ENCODE measurements around the gene LKAAEAR1.

LKAAEAR1 gene

DNA sequence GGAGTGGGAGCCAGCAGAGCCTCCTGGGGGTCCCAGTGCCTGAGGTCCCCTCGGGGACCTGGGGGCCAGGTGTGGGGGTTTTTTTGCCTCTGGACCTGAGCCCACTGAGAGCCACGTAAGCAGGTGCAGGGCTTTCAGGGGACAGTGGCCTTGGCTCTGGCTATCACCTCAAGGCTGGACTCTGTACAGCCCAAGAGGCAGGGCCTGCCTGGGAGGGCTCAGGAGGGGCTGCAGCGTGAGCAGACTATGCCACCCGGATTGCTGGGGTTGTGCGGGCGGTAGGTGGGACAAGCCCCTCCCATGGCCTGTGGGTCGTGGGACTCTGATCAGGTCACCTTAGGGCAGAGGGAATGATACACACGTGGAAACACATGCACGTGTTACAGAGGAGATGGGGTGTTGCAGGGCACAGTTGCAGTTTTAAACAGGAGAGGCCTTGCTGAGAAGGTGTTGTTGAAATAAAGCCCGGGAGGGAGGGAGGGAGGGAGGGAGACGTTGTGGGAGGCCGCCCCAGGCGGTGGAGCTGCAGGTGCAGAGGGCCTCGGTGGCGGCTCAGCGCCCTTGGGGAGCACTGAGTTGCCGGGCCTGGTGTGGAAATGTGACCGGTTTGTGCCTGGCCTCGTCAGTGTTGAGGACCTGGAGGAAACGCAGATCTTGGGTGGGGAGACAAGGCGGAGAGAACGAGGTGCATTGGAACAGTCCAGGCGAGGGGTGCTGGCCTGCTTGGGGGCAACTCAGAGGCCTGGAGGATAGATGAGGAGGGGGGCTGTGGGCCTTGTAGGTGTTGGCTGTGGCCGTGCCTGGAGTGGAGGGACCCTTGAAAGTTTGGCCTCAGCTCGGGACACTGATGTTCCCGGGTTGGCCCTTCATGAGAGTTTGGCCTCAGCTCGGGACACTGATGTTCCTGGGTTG, 18.9 kb downstream of the LKAAEAR1 start:
- DNase-seq = no peak

DNA sequence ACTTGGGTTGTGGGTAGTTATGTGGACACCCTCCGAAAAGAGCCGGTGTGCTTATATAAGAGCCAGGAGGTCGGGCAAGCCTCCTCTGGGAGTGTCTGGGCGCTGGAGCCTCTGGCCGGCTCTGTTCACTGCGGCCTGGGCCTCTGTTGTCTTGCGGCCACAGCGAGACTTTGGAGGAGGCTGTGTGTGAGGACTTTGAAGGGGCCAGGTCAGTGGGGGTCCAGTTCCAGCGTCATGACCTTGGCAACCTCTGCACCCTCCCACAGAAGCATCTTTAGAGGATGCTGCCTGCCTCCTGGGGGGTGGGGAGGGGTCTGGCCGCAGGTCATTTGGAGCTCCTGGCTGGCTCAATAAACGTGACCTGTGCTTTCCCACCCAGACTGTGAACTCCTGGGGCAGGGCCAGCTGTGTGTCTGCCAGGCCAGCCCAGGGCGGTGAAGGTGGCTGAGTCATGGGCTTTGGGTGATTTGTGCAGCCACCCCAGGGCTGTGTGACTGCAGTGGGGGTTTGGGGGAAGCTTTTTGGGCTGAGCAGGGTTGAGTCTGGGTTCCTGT, 20.0 kb downstream of the LKAAEAR1 start:
- no peak for DNase-seq

DNA sequence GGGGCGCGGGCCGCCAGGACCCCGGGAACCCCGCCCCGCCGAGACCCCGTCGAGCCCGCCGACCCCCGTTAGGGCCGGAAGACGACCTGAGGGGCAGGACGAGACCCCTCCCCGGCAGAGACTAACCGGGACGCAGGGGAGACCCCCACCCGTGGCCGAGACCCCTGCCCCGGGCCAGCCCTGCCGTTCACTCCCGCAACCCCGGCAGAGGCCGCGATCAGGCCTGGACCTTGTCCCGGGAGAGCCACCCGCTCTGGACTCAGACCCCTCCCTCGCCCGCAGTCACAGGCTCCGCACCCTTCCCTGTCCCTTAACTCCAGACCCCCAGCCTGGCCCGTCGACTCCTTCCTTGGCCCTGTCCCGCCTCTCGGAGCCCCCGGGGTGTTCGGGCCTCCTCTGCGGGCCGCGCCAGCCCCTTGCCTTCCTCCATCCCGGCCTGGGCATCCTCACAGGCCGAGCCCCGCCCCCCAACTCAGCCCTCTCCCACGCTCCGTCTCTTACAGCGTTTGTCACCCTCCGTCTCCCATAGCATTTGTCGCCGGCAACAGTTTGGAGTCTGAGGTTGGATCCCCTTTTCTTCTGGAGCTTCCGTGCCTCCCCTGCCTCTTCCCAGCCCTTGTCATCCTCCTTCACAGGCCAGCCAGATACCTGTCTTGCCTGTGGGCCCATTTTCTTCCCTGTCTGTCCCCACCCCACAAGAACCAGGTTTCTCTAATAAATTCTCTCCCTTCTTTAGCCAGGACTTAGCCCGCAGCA, 20.6 kb downstream of the LKAAEAR1 start:
- DNase-seq = no peak

DNA sequence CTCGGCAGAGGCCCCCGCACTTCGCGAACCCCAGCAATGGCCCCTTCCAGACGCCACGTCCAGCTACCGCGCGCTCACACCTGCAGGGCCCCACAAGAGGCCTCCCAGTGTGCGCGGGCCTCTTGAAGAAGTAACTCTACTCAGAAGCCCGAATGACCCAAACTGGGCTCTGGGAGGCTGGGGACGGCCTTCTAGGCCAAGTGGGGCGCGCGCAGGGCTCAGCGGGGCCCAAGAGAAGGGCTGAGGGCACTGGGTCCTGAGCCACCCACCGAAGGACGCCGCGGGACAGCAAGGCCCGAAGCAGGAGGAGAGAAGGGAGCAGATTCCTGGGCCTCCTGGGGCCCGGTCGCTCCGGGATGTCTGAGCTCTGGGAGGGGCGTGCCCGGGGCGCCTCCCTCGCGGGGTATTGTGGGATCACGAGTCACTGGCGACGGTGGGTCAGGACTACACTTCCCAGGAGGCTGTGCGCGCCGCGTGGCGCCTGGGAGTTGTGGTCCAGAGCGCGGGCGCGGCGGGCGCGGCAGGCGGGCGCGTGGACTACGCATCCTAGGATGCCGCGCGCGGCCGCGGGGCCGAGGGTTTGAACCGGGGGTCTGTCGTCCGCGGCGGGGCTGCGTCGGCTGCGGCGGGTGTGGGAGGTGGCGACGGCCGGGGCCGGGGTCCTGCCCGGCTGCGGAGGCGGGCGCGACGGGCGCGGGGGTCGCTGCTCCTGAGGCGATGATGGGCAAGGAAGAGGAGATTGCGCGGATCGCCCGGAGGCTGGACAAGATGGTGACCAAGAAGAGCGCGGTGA, 21.4 kb downstream of the LKAAEAR1 start, which contains the start of gene TCEA2:
TSS of gene TCEA2 (plus strand) at position 603 of the 793 bp plus-strand sequence. CDS start at position 718, 115 bp downstream.
- peak; percentile 32 to 79 for DNase-seq

DNA sequence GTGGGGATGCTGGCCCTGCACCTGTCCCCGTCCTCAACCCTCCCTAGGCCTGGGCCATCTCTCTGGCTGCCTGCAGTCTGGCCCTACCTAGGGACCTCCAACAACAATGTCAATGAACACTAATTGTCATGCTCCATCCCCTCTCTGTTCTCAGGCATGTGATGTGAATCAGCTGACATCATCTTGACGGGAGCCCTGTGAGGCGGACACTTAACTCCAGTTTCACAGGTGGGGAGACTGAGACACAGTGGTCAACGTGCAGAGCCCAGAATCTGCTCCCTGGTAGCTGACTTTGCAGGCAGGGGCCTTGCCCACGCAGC, 22.0 kb downstream of the LKAAEAR1 start:
- DNase-seq = no peak

DNA sequence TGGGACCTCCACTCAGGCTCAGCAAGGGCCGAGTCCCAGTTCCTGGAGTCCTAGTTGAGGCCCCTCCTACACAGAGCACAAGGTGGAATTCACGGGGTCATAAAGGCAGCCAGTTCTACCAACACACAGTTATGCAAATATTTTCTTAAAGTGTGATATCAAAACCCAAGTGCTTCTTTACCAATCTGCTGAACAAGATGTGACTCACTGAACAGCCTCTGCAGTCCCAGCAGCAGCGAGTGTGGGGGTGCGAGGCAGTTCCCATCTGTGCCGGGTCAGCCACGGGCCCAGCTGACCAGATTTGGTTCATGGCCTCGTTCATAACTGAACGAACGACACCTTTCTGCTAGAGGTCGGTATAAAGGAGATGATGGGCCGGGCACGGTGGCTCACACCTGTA, 25.7 kb downstream of the LKAAEAR1 start:
- DNase-seq = no peak

DNA sequence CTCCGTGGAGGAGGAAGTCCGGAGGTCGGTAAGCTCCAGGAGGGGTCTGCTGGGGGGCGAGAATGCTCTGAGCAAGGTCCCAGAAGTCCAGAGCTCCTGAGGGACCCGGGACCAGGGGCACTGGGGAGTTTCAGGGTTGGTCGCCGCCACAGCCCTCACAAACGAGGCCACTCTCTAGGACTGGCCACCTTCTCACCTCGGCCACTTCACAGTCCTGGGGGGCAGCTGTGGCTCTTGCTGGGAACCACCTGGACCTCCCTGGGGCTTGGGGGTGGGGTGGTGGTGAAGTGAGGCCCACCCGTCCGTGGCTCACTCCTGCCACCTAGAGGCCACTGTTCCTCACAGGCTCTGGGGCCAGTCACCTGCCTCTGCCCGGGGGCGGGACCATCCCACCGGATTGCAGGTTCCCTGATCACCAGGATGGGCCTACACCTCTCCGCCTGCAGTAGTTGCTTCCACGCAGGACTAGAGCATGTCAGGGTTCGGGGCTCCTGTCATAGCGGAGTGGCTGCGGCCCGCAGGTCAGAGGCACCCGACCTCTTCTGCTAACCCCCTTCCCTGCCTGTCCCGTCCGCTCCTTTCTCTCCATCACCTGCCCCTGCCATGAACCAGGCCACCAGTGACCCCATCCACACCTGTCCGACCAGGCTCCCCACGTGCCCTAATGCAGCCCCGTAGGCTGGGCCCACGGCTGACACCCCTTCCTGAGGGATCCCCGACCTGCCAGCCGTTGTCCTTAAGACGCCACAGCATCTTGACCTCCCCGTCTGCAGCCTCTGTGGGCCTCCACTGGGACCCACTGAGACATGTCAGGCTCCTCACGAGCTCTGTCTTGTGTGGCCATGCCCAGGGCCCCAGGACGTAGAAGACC, 26.3 kb downstream of the LKAAEAR1 start:
- DNase-seq = peak in 1 of 2 experiments; percentile 66

DNA sequence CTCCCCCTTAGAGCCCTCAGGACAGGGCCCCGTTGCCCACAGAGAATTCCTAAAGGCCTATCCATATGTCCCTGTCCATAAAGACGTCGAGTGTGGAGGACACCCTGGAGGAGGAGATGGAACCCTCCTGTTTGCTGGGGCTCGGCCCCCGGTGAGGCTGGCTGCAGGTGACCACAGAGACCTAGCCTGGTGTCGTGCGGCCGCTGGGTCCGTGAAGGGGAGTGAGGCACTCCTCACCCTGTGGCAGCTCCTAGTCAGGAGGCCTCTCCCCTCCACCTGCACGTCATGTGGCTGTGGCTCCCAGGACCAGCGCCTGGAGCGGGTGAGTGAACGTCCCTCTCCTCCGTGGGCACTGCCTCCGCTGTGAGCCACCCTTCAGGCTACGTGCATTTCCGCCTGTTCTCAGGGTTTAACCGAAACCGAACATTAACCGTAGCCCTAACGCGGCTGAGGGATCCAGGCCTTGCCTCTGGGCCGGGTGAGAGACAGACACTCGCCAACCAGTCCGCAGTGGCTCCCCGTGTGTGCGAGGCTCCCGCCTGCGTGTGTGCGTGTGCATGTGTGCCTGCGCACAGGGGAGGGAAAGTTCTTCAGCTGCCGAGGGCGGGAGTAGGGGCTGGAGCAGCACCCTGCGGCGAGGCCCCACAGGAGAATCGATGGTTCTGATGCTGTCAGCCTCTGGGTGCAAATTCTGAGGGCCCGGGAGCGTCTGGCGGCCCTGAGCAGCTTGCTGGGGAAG, 27.1 kb downstream of the LKAAEAR1 start:
- no peak for DNase-seq

DNA sequence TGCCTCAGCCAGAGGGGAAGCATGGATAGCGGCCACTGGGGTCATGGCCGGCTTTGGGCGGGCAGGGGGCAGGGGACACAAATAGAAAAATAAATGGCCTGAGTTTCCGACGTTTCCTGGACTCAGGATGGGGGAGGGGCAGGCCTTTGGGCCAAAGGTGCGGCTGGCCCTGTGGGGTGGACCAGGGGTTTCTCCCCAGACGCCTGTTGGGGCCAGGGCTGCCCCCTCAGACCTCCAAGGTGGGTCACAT, 27.6 kb downstream of the LKAAEAR1 start:
- no peak for DNase-seq

DNA sequence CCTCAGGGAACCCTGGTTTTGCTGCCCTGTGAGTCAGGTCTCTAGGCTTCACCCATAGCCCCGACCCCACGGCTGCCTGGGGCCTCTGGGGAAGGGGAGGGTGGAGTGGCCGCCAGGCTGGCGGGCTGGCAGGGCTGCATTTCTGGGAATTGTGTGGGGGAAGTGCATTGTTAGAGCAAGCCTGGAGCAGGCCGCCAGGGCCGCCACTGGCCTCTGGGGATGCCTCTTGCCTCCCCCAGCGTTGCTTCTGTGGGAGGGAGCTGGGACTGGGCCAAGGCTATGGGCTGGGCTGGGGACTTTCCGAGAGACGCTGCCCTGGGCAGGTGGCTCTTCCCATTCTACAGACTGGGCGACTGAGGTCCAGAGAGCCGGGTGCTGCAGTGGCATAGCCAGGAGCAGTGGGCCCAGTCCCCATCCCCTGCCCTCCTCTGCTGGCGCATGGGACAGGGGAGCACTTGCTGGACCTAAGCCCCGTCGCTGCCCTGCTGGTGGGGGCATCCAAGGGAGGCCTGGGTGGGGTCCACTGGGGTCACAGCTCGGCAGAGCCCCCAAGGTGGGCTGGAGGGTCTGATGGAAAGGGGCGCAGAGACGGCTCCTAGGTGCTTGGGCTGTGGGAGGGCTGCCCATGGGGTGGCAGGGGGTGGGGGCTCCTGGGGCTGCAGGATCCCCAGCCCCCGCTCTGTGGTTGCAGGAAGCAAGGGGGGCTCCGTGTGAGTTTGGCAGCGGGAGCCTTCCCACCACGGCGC, 28.1 kb downstream of the LKAAEAR1 start:
- DNase-seq = no peak

DNA sequence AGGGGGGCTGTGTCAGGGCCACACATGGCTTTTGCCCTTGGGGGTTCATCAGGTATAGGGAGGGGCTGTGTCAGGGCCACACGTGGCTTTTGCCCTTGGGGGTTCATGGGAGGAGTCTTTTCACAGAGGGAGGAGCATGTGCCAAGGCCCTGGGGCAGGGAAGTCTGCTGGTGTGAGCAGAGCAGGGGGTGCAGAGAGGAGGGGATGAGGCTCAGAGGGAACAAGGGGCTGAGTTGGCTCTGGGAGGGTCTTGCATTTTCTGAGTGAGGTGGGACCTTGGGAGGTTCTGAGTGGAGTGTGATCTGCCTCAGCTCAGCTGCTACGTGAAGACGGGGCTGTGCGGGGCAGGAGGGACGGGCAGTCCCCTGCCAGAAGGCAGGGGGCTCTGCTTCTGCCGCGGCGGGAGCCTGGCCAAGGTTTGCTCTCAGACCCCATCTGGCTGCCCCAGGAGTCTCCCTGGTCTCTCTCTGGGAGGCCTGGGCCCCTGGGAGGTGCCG, 28.8 kb downstream of the LKAAEAR1 start:
- DNase-seq = no peak

DNA sequence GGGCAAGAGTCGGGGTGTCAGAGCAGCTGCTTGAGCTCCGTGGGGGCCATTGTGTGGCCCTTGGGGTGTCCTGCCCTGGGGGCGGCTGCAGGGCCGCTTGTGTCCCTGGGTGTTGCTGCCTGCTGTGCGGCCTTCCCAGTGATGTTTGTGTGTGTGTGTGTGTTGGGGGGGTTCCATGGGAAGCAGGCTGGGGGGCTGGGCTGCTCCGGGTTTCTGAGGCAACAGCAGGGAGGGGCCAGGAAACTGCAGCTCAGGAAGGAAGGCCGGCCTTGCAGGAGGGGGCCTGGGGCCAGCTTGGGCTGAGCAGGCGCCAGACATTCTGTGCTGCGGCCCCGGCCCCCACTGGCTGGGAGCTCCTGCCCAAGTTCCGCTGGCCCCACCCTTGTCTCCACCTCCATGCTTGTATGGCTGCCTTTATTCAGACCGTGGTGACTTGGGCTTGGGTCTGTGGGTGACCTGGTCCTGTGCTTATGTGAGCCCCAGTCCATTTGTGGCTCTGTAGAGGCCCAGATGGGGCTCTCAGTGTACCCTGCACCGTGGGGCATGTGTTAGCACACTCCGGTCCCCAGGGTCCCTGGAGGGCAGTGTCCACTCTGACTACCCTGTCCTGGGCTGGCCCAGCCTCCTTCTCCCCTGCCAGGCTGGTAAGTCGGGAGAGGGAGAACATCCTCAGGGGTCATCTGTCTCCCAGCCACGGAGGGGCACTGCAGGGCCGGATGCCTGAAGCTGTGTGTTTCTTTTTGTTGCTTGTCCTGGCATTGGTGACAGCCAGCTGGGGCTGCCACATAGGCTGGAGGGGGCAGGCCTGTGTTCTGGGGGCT, 30.1 kb downstream of the LKAAEAR1 start:
- no peak for DNase-seq

DNA sequence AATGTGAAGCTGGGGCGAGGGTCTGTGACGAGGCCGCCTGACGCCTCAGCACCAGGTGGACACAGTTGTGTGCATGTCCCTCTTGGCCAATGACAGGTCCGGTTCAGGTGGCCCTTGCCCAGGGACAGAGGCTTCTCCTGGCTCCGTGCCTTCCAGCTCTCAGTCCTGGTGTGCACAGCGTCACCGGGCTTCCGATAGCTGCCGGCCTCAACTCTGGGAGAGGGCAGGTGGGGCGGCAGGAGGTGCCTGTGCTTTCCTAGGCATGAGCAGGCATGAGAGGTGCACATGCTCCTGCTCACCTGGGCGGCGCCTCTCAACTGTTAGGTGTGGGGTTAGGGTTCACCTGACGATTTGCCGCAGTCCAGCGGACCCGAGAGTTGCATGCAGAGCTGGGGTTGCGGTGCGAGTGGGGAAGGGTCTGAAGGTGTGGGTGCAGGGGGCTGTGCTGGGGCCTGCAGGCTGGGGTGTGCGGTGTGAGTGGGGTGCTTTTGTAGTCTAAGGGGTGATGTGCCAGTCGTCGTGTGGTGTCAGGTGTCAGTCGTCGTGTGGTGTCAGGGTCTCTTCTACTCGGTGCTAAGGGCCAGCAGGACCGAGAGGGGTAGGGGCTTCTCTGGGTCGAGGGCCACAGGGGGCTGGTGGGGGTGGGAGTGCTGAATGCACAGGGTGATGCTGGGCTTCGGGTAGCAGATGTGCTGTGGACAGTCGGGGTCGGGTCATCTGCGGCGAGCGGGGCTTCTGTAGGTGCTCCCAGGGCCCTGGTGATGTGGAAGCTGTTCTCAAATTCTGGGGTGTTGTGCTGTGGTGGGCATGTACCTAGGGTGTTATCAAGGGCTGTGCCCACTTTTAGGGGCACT, 31.0 kb downstream of the LKAAEAR1 start:
- DNase-seq = no peak

DNA sequence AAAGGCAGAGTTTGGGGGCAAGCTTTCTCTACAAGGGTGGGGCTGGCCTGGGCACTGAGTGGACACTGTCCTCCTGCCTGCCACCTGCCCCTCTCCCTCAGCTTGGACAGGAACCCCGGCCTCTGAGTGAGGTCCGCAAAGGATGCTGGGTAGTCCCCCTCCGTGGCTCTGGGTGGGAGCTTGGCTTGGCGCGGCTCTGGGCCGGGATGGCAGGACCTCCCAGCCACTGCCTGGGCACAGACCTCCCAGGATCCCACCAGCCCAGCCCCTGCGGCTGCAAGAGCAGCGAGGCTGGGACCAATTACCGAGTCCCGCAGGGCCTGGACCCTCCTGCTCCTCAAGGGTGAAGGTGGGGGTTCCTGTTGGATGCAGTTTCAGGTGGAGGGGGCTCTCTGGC, 31.9 kb downstream of the LKAAEAR1 start:
- no peak for DNase-seq

DNA sequence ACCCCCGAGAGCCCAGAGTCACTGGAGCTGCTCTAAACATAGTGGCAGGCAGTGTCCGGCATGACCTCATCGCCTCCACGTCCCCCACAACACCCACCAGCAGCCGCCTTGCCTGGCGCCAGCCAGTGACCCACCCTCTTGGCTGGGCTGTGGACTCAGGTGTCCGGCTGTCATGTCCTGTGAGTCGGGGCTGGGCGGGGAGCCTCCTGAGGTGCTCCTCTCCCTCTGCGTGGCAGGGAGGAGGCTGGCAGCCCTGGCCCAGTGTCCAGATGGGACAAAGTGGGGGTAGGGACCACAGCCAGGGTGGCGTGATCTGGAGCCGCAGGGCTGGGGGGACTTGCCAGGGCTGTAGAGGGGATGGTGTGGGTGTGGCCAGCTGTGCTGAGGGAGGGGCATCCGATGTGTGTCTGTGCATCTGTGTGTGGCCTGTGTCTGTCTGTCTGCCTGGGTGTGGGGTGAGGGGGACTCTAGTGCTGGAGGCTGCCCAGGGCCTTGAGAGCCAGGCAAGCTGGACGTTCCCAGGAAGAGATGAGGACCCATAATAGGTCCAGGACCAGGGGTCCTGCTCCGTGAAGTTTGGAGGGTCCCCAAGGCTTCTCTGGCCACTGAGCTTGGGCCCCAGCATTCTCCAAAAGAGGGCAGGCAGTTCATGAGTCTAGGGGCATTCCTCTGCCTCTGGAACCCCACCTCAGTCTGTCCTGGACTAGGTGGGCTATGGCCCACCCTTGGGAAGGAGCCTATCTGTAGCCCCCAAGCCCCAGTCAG, 32.5 kb downstream of the LKAAEAR1 start:
- DNase-seq = no peak

DNA sequence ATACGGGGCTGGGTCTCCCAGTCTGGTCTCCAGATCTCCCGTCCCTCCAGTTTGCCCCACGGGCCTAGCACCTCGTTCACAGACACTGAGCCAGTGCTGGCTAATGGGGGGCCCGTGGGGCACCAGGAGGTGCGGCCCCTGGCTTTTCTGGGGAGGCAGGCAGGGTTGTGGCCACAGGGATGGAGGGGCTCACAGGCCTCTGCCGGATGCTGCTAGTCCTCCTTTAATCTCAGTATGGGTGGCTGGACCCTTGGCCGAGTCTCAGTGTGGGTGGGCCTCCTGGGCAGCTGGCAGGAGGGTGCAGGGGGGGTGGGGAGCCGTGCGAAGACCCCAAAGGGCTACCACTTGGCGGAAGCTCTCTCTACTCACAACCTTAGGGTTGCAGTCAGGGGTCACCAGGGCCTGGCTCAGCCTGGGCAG, 33.2 kb downstream of the LKAAEAR1 start:
- no peak for DNase-seq

DNA sequence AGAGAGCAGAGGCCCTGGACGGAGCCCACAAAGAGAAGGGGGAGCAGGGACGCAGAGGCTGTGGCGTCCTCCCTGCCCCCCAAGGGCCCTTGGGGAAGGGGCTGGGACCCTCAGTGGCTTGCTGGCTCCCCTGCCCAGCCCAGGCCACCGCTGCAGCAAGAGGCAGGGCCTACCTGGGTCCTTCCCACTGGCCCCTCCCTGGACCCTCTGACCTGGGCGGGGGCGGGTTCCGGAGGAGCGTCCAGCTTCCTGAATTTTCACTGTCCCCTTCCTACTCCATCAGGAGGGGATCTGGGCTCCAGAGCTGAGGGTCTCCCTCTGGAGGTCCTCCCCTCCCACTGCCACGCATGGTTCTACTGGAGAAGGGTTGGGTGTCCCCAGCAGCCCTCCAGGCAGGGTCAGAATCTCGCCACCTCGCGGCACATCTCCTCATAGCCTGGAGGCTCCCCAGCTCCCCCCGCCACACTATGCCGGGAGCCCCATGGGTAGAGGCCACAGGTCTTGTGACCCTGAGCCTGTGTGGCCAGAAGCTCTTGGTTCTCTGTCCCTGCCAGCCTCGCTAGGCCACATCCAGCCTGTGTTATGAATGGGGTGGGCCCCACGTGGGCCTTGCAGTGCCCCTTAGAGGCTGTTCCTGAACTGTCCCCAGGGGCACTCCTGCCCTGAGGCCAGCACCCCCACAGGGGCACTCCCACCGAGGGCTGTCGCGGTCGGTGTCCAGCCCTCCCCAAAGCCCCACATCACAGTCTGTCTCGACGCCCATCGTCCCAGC, 33.8 kb downstream of the LKAAEAR1 start:
- no peak for DNase-seq
